ENCODE measurements around the gene ETNPPL.
"Not testable (repeated sequence)": the region's sequence is repeated elsewhere in the genome, so short reads cannot be mapped to it uniquely, and the experiment has no call there.

Gene ETNPPL

GRCh38 chr4:108763226-108763593 lies 357 bp upstream of the ETNPPL start:
- no peak for DNase-seq (ENCODE audit: extremely low read depth in 1 of 2, low read depth in 1 of 2)

GRCh38 chr4:108758498-108758897 lies 4.4 kb downstream of the ETNPPL start:
- DNase-seq (ENCODE audit: extremely low read depth in 1 of 2, low read depth in 1 of 2): no peak

- DNase-seq (ENCODE audit: extremely low read depth in 1 of 2, low read depth in 1 of 2): no peak
Measured at GRCh38 chr4:108754327-108754726, 8.5 kb downstream of the ETNPPL start.

GRCh38 chr4:108751321-108751720 lies 11.5 kb downstream of the ETNPPL start:
- DNase-seq (ENCODE audit: extremely low read depth in 1 of 2, low read depth in 1 of 2): no peak

- DNase-seq (ENCODE audit: extremely low read depth in 1 of 2, low read depth in 1 of 2): no peak
Measured at GRCh38 chr4:108749119-108749518, 13.7 kb downstream of the ETNPPL start.

- DNase-seq (ENCODE audit: extremely low read depth in 1 of 2, low read depth in 1 of 2): no peak
Measured at GRCh38 chr4:108746511-108746910, 16.3 kb downstream of the ETNPPL start.

- DNase-seq (ENCODE audit: extremely low read depth in 1 of 2, low read depth in 1 of 2): no peak
Measured at GRCh38 chr4:108744307-108744706, 18.5 kb downstream of the ETNPPL start.

- DNase-seq (ENCODE audit: extremely low read depth in 1 of 2, low read depth in 1 of 2): no peak
Measured at GRCh38 chr4:108742451-108743420, 20.1 kb downstream of the ETNPPL start.

GRCh38 chr4:108738003-108738706 lies 24.7 kb downstream of the ETNPPL start:
- no peak for DNase-seq (ENCODE audit: extremely low read depth in 1 of 2, low read depth in 1 of 2)

- DNase-seq (ENCODE audit: extremely low read depth in 1 of 2, low read depth in 1 of 2): no peak
Measured at GRCh38 chr4:108731006-108731405, 31.8 kb downstream of the ETNPPL start.

GRCh38 chr4:108730579-108730978 lies 32.3 kb downstream of the ETNPPL start:
- DNase-seq (ENCODE audit: extremely low read depth in 1 of 2, low read depth in 1 of 2): no peak

- DNase-seq (ENCODE audit: extremely low read depth in 1 of 2, low read depth in 1 of 2): no peak
Measured at GRCh38 chr4:108729731-108730130, 33.1 kb downstream of the ETNPPL start.

GRCh38 chr4:108725457-108725856 lies 37.4 kb downstream of the ETNPPL start:
- DNase-seq (ENCODE audit: extremely low read depth in 1 of 2, low read depth in 1 of 2): no peak

- no peak for DNase-seq (ENCODE audit: extremely low read depth in 1 of 2, low read depth in 1 of 2)
Measured at GRCh38 chr4:108717386-108717785, 45.5 kb downstream of the ETNPPL start.

- no peak for DNase-seq (ENCODE audit: extremely low read depth in 1 of 2, low read depth in 1 of 2)
Measured at GRCh38 chr4:108716340-108716739, 46.5 kb downstream of the ETNPPL start.

GRCh38 chr4:108714880-108715279 lies 48.0 kb downstream of the ETNPPL start:
- DNase-seq (ENCODE audit: extremely low read depth in 1 of 2, low read depth in 1 of 2): no peak

GRCh38 chr4:108710578-108710977 lies 52.3 kb downstream of the ETNPPL start:
- not testable (repeated sequence) for DNase-seq (ENCODE audit: extremely low read depth in 1 of 2, low read depth in 1 of 2)

GRCh38 chr4:108709722-108710121 lies 53.1 kb downstream of the ETNPPL start:
- DNase-seq (ENCODE audit: extremely low read depth in 1 of 2, low read depth in 1 of 2): no peak

- DNase-seq (ENCODE audit: extremely low read depth in 1 of 2, low read depth in 1 of 2): no peak
Measured at GRCh38 chr4:108709234-108709633, 53.6 kb downstream of the ETNPPL start.

GRCh38 chr4:108706289-108706688 lies 56.6 kb downstream of the ETNPPL start:
- no peak for DNase-seq (ENCODE audit: extremely low read depth in 1 of 2, low read depth in 1 of 2)

GRCh38 chr4:108703966-108704365 lies 58.9 kb downstream of the ETNPPL start:
- DNase-seq (ENCODE audit: extremely low read depth in 1 of 2, low read depth in 1 of 2): no peak

- no peak for DNase-seq (ENCODE audit: extremely low read depth in 1 of 2, low read depth in 1 of 2)
Measured at GRCh38 chr4:108703370-108703769, 59.5 kb downstream of the ETNPPL start.

Data from activated CD8-positive, alpha-beta memory T cell treated with anti-CD3 and anti-CD28 coated beads for 1 hour (primary cell).